Lung (tissue), 12 donors: Measurements from ENCODE around the gene PILRB. TPM values are rescaled to one million over a fixed set of nuclear protein-coding genes. Genes with fewer than 3 reads are reported as not detected.

Source experiments
- ATAC-seq: fragments of 200-7000 bp; cut with Tn5 transposase; one replicate; pipeline ENCODE4 v1.9.1; 2020; ENCODE audit warnings: moderate number of reproducible peaks; ENCODE audit not compliant: insufficient read depth, low FRiP score
- DNase-seq, 3 donors: peaks; one replicate each; pipeline ENCODE4 v3.0.0-alpha.2; 2013 to 2017
- H3K27ac ChIP-seq, 2 donors: one replicate each; pipeline ENCODE4 v1.5.1; 2013; ENCODE audit warnings: mild to moderate bottlenecking in 2 of 2, moderate library complexity in 2 of 2, control low read depth in 1 of 2, inconsistent platforms in 1 of 2, low read depth in 1 of 2, low read length in 1 of 2
- H3K27me3 ChIP-seq, 3 donors: one replicate each; pipeline ENCODE4 v1.5.1; 2013; ENCODE audit warnings: low read length in 2 of 3; ENCODE audit not compliant: control insufficient read depth in 3 of 3, insufficient read depth in 3 of 3
- H3K36me3 ChIP-seq, 4 donors: one replicate each; pipeline ENCODE4 v1.5.1; 2013; ENCODE audit warnings: low read length in 4 of 4, mild to moderate bottlenecking in 1 of 4, moderate library complexity in 1 of 4; ENCODE audit not compliant: control insufficient read depth in 4 of 4, insufficient read depth in 4 of 4
- H3K4me1 ChIP-seq, 5 donors: one replicate each; pipeline ENCODE4 v1.5.1; 2013; ENCODE audit warnings: low read length in 5 of 5, mild to moderate bottlenecking in 2 of 5, moderate library complexity in 1 of 5; ENCODE audit not compliant: control insufficient read depth in 5 of 5, insufficient read depth in 5 of 5
- H3K4me3 ChIP-seq: one replicate; pipeline ENCODE4 v1.5.1; 2013; ENCODE audit warnings: mild to moderate bottlenecking, control low read depth, moderate library complexity
- H3K9ac ChIP-seq, 2 donors: one replicate each; pipeline ENCODE4 v1.5.1; 2013; ENCODE audit warnings: low read length in 2 of 2, control low read depth in 1 of 2; ENCODE audit not compliant: insufficient read depth in 1 of 2
- H3K9me3 ChIP-seq, 4 donors: one replicate each; pipeline ENCODE4 v1.5.1; 2013; ENCODE audit warnings: low read length in 3 of 4, mild to moderate bottlenecking in 1 of 4, moderate library complexity in 1 of 4; ENCODE audit not compliant: control insufficient read depth in 4 of 4, insufficient read depth in 3 of 4
- WGBS, 2 donors: extraction: QIAGEN DNeasy Blood & Tissue Kit; methylation state at CpG; one replicate each; pipeline ENCODE4 v1.1.7; 2013; 5-methylcytosine and 5-hydroxymethylcytosine counted together
- polyA plus RNA-seq, 2 donors: library from polyadenylated mRNA; stranded (reverse); fragments of 200-250 nt; gene quantifications; one replicate each; pipeline ENCODE4 v1.2.1, GENCODE V29; 2013
- total RNA-seq, 2 donors: library from RNA; depleted of rRNA in 1 of 2; stranded (reverse); fragments of >200 nt in 1 of 2; gene quantifications; one replicate each; pipeline ENCODE4 v1.2.1, GENCODE V29; 2014 to 2021
- TF ChIP-seq, protein P1 (sequence below): IDR thresholded peaks from 2 replicates; pipeline ENCODE4 v1.5.1; 2012; ENCODE audit warnings: mild to moderate bottlenecking; ENCODE audit errors: control extremely low read depth, extremely low read depth
- donor health status: control.
- donor health status: control.
- donor health status: Bipolar disorder and iron deficiency.
- donor health status: healthy.
- donor health status: DM: yes; HTN: yes; CAD: no.

Gene PILRB
- total and polyA plus RNA-seq, 4 donors, result 22.0 to 50.1 (median 31.2) TPM

DNA sequence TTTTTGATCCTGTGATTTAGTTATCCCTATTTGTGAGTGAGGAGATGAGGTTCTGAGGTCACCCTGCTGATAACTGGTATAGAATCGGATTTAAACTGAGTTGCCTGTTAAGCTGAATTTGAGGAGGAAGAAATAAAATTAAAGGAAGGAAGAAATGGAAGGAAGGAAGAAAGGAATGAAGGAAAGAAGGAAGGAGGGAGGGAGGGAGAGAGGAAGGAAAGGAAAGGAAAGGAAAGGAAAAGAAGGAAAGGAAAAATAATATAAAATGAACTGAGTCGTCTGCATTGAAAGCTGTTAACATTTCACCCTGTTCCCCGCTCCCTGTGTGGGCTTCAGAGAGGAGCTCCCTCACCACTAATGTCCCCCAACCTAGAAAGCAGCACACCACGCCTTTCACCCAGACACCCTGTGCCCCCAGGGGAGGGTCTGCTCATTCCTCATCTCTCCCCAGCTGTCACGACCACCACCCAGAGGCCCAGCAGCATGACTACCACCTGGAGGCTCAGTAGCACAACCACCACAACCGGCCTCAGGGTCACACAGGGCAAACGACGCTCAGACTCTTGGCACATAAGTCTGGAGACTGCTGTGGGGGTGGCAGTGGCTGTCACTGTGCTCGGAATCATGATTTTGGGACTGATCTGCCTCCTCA is 31.6 kb downstream of the PILRB start:
- WGBS, 2 donors, result 72 to 83% methylated on average over 9 of the region's 9 CpGs
- no peaks in the 10 kb centered on the region for H3K9me3 ChIP-seq

DNA sequence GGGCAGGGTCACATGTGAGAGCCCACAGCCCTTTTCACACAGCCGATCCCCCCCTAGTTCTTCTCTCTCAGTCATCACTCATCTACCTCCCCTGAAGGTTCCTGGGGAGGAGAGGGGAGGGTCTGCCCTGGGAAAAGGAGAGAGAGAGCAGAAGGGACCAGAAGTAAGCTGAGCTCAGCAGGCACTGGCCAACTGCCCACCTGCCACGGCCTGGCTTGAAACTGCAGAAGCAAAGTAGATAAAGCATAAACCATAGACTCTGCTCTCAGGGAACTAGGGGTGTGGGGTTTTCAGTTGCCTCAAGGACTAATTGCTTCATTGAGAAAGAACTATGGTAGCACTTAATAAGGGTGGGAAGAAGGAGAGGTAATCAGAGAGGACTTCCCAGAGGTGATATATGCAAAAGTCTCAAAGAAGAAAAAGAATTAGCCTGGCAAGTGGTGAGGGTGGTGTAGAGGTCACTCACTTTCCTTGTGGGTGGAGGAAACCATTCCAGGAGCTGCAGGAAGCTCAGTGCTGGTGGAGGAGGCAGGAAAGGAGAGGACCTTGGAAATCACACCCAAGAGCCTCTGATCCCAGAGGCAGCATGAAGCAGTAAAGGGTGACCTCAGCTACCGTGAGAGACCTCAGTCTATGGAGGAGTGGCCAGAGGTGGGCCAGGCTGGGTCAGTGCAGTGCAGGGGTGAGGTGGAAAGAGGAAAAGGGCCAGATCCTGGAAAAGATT is 32.5 kb downstream of the PILRB start:
- H3K4me3 ChIP-seq, result no peak overlapping the region
- H3K27me3 ChIP-seq, result peaks cover 0 to 3% (median 0%) of the 10 kb centered on the region in 3 donors
- H3K4me1 ChIP-seq, result peaks cover 0 to 2% (median 0%) of the 10 kb centered on the region in 5 donors
- no peak overlapping the region for H3K27ac ChIP-seq
- WGBS, 2 donors, result 64 to 77% methylated on average over 3 of the region's 3 CpGs
- no peak overlapping the region for H3K9ac ChIP-seq
- H3K36me3 ChIP-seq, result no peaks in the 10 kb centered on the region
- ATAC-seq (no peak), DNase-seq (no peak)
- TF ChIP-seq, protein P1, sequence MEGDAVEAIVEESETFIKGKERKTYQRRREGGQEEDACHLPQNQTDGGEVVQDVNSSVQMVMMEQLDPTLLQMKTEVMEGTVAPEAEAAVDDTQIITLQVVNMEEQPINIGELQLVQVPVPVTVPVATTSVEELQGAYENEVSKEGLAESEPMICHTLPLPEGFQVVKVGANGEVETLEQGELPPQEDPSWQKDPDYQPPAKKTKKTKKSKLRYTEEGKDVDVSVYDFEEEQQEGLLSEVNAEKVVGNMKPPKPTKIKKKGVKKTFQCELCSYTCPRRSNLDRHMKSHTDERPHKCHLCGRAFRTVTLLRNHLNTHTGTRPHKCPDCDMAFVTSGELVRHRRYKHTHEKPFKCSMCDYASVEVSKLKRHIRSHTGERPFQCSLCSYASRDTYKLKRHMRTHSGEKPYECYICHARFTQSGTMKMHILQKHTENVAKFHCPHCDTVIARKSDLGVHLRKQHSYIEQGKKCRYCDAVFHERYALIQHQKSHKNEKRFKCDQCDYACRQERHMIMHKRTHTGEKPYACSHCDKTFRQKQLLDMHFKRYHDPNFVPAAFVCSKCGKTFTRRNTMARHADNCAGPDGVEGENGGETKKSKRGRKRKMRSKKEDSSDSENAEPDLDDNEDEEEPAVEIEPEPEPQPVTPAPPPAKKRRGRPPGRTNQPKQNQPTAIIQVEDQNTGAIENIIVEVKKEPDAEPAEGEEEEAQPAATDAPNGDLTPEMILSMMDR, result no peak
- no peaks in the 10 kb centered on the region for H3K9me3 ChIP-seq

More for the DNA sequence above, 31.6 kb downstream of the PILRB start:
- H3K27ac ChIP-seq, result no peak overlapping the region
- peaks cover 0 to 2% (median 0%) of the 10 kb centered on the region in 5 donors for H3K4me1 ChIP-seq
- no peaks in the 10 kb centered on the region for H3K36me3 ChIP-seq
- H3K9ac ChIP-seq, result no peak overlapping the region
- H3K27me3 ChIP-seq, result peaks cover 0 to 3% (median 0%) of the 10 kb centered on the region in 3 donors
- DNase-seq (no peak), ATAC-seq (no peak)
- TF ChIP-seq, protein P1, result no peak
- H3K4me3 ChIP-seq, result no peak overlapping the region

DNA sequence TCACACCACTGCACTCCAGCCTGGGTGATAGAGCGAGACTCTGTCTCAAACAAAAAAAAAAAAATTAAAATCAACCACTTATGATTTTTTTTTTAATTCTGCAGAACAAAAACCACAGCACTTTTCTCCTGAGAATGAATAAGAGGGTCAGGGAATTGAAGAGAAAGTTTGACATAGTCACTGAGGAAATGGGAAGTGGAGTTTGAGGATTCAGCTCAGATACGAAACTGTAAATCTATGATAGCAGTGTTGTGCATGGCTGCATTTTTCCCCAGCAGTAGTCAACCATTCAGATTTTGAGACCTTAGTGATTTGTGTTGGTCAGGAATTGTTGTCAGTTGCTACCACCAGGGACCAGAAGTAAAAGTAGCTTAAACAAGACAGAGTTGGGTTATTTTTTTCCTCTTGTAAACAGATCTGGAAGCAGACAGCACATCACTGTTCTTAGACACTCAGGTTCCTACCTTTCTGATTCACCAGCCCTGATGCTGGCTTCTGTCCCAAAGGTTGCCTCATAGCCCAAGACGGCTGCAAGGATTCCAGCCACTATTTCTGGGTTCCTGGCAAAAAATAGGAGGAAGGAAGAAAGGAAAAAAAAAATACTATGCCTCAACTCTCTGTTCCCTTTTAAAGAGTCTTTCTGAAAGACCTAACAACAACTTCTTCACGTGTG is 35.5 kb downstream of the PILRB start:
- H3K9ac ChIP-seq, result no peak overlapping the region
- no peaks in the 10 kb centered on the region for H3K9me3 ChIP-seq
- H3K4me3 ChIP-seq, result no peak overlapping the region
- peaks cover 0 to 3% (median 0%) of the 10 kb centered on the region in 3 donors for H3K27me3 ChIP-seq
- no peak overlapping the region for H3K27ac ChIP-seq
- no peaks in the 10 kb centered on the region for H3K4me1 ChIP-seq
- TF ChIP-seq, protein P1, result no peak
- no peaks in the 10 kb centered on the region for H3K36me3 ChIP-seq
- no peak for DNase-seq
- 46 to 64% methylated on average over 4 of the region's 4 CpGs for WGBS, 2 donors
- ATAC-seq, result no peak
